Stimulated activated CD8-positive, alpha-beta memory T cell treated with anti-CD3 and anti-CD28 coated beads, Interleukin-4, amount 100 ng/mL, for 48 hours (primary cell): ENCODE measurements around the gene POU2F2.
A peak's percentile ranks its signal among the peaks of the same experiment; 100 is the strongest.
"Not testable (repeated sequence)": the region's sequence is repeated elsewhere in the genome, so short reads cannot be mapped to it uniquely, and the experiment has no call there.

Source experiments
- DNase-seq: peaks from one replicate; pipeline ENCODE4 v3.0.0-alpha.2; 2020

POU2F2 gene

DNA sequence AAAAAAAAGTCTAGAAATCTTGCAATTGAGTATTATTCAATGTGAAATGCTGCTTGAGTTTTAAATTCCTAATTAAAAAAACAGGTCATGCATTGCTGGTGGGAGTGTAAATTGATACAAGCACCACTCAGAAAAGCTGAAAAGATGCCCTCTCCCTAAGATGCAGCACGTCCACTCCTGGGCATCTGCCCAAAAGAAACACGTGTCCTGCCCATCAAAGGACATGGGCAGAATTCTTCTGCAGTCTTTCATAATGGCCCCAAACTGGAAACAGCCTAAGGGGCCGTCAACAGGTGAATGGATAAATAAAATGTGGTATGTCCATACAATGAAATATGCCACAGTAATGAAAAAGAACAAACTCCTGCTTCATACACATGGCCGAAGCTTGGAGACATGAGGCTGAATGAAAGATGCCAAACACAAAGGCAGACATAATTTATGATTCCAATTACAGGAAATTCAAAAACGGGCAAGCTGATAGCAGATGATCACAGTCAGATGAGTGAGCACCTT lies 7.8 kb downstream of the POU2F2 start:
- no peak for DNase-seq

GRCh38 chr19:42123765-42124164 lies 8.5 kb downstream of the POU2F2 start:
- DNase-seq = no peak

DNA sequence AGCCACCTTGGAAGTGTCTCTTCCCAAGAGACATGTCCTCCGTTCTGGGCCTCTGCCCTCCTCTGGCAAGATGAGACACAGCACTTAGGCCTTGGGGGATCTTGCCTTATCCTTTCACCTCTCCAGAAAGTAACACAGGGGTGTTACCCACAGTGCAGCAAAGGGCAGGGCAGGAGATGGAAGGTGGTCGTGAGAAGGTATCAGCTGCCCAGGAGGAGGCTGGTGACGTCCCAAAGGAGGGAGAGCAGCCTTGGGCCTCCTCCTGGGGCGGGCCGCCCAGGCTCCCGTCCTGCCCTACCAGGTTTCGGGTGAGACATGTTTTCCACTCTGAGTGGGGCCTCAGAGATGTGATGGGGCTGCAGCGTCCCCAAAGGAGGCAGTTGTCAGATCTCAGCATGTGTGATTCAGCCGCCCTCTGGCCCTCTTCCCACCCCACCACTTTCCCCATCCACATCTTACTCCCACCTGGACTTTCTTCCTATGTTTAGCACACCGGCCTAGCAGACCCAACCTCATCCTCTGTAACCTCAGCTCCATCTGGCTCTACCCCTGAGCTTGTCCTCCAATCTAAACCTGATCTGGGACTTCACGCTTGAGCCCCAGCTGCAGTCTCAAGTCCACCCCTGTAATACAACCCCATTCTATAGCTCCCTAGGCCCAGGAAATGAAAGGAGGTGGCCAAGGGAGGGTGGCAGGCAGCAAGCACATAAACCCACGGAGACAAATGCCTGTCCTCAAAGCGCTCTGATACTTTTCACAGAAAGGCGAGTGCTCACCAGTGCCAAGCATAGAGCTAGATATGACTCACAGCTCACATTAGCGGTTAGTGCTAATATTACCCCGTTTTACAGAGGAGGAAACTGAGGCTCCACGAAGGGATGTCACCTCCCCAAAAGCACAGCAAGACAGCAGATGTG lies 9.3 kb downstream of the POU2F2 start:
- DNase-seq = peak; percentile 85

DNA sequence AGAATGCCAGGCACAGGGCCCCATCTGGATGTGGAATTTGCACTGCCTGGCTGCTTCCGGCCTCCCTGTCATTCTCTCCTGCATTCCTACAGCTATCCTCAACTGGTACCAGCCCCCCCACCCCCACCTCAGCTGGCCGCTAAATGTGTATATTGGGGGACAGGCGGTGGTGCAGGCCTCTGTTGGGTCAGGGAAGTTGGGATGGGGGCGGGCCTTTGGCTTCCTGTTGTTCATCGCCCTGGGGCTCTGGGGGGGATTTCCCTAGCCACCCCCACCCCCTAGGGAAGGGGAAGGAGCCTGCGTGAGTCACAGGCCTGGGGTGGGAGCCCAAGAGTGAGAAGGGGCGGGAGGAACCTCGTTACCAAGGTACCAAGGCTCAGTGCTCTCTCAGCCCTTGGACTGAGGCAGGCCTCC lies 10.6 kb downstream of the POU2F2 start:
- peak; percentile 89 for DNase-seq

DNA sequence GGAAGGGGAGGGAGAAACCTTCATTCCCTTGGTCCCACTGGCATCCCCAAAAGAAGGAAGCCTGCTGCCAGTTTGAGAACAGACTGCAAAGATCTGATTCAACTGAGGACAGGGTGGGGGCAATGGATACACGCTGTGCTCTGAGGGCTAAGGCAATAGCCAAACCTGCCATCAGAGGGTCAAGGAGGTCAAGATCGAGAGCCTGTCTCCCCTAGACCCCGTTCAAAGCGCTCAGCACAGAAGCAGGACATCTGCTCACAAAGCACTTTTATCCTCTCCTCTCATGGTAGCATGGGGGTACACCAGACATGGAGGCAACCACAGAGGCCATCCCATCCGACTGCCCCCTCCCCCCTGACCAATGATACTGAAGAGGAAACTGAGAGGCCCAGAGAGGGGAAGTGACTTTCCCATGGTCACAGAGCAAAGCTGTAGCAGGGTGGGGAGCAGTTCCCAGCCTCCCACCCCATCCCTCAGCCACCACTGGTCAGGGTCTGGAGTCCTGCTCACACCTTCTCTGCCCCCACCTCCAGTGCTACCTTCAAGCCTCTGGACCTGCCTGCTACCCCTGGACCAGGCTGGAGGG lies 11.1 kb downstream of the POU2F2 start:
- DNase-seq = no peak

DNA sequence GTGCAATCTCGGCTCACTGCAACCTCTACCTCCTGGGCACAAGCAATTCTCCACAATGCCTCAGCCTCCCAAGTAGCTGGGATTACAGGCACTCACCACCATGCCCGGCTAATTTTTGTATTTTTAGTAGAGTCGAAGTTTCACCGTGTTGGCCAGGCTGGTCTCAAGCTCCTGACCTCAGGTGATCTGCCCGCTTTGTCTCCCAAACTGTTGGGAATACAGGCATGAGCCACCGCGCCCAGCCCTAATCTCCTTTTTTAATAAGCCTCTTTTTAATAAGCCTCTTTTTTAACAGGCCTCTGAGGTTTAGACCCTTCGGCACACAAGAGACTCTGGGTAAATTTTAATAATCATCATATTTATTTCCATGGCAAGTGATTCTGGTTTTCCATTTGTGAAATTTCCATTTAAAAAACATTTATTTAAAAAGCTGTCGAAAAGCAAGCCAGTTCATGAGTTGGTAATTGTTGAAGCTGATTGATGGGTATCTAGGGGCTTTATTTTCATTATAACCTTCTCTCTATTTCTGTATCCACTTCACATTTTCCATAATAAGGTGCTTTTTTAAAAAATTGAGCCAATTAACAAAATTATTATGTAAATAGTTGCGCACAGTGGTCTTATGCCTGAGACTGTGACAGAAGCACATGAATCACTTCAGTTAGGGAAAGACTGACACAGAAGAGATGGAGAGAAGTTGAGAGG lies 11.8 kb downstream of the POU2F2 start:
- no peak for DNase-seq

GRCh38 chr19:42117076-42117475 lies 15.2 kb downstream of the POU2F2 start:
- no peak for DNase-seq

DNA sequence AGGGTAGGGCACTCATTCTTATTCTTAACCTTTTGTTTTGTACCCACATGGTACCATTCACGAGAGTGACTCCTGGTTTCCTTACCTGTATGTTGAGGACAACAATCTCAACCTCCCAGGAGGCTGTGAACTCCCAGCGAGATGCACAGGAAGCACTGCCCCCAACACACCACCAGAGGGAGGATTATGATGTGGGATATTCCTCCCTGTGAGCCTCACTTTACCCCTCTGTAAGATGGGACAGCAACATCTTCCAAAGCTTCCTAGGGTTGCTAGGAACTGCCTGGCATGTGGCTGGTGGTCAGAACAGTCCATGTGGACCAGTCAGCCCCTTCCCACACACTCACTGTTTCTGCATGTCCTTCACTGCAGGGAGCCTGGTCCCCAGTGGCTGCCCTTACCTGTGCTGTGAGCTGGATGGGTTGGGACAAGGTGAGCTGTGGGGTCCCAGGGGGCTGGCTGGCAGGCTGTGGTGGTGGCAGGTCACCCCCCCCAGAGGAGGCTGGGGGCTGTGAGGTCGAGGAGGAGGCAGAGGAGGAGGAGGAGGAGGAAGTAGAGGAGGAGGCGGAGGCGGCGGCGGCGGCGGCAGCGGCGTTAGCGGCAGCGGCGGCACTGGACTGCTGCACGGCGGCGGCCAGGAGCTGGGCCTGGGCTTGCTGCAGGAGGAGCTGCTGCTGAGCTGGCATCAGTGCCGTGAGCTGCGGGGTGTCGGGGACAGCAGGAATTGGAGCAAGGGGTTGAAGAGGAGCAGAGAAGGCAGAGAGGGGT lies 15.8 kb downstream of the POU2F2 start:
- no peak for DNase-seq

GRCh38 chr19:42115705-42116104 lies 16.5 kb downstream of the POU2F2 start:
- DNase-seq = no peak

DNA sequence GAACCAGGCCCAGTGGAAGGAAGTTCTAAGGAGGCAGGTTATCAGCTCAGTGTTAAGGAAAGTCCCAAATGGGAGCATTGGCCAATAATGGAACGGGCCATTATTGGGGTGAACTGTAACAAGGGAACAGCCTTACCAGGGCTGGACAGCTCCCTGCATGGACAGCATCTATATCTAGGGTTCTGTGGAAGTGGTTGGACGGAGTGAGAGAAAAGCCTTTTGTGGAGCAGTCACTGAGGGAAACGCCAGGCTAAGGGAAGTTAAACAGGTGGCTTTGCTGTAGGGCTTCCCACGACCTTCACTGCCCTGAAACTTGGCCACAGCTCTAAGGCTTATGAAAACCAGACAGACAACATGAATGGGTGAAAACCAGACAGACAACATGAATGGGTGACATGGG lies 17.0 kb downstream of the POU2F2 start:
- DNase-seq = no peak

- no peak for DNase-seq
These were observed 17.8 kb downstream of the POU2F2 start for GRCh38 chr19:42114412-42114811.

- no peak for DNase-seq
These were observed 18.5 kb downstream of the POU2F2 start for GRCh38 chr19:42113641-42114348.

GRCh38 chr19:42111811-42112210 lies 20.4 kb downstream of the POU2F2 start:
- DNase-seq = no peak

- no peak for DNase-seq
These were observed 20.9 kb downstream of the POU2F2 start for GRCh38 chr19:42111384-42111783.

DNA sequence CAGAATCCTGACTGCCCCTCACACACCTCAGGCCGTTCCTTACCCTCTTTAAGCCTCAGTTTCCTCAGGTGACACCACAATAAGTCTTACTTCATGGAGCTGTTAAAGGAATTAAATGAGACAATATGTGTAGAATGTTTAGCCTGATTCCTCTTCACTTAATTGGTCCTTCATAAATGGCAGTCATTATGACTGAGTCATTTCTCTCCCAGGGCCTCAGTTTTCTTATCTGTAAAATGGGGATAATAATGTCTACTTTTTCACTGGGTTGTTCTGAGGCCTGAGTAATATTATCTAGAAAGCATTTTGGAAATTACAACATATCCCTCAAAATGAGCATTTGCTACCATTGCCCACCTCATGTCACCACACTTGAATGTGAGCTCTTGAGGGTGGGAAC lies 21.6 kb downstream of the POU2F2 start:
- DNase-seq = no peak

GRCh38 chr19:42109896-42110295 lies 22.4 kb downstream of the POU2F2 start:
- DNase-seq = no peak

DNA sequence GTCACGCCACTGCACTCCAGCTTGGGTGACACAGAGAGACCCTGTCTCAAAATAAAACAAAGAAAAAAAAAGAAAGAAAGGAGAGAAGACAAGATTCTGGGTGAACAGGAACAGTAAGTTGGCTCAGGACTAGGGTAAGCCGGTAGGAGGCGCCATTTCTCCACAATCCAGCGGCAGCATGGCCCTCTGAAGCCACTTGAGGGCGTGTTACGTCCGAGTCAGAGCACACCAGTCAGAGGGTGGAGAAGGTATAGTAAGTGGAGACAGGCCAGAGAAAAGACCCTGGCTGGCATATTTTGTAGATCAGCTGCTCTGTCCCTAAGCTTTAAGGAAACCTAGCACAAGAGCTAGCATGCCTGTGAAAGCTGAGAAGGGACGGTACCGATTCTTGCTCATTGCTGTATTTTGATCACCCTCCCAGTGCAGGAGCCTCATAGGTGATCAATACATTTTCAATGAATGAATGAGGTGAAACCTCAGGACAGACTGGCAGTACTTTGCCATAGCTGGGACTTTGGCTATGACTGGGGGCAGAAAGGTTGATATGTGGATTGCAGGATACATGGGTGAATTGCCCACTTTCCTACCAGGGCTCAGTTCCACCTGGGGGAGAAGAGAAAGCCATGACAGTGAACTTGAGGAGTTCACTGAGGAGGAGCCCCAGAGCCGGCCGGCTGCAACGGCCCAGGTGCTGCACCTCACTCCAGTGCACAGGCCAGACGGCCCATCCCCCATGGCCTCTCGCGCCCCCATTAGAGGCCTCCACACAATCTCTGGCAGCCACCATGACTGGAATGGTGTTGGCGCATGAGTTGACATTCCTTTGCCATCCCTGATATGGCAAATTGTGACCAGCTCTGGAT lies 23.5 kb downstream of the POU2F2 start:
- peak; percentile 93 for DNase-seq

DNA sequence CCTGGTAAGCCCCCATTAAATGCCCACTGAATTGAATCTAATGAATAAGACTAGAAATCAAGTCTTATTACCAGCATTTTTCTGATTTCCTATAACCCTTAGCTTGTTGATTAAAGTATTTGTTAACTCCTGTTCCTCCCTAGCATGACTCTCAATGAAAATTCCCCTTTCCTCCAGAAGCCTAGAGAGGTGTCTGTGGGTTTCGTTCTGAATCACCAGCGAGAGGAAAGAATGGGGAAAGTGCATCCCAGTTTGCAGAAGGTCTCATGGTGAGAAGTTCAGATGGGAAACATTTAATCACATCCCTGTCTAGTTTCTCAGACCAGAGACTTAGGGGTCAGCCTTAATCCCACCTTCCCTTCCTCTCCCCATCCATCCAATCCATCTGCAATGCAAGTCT lies 26.9 kb downstream of the POU2F2 start:
- DNase-seq = no peak

GRCh38 chr19:42102877-42103276 lies 29.4 kb downstream of the POU2F2 start:
- no peak for DNase-seq

GRCh38 chr19:42100241-42100640 lies 32.0 kb downstream of the POU2F2 start:
- DNase-seq = not testable (repeated sequence)

DNA sequence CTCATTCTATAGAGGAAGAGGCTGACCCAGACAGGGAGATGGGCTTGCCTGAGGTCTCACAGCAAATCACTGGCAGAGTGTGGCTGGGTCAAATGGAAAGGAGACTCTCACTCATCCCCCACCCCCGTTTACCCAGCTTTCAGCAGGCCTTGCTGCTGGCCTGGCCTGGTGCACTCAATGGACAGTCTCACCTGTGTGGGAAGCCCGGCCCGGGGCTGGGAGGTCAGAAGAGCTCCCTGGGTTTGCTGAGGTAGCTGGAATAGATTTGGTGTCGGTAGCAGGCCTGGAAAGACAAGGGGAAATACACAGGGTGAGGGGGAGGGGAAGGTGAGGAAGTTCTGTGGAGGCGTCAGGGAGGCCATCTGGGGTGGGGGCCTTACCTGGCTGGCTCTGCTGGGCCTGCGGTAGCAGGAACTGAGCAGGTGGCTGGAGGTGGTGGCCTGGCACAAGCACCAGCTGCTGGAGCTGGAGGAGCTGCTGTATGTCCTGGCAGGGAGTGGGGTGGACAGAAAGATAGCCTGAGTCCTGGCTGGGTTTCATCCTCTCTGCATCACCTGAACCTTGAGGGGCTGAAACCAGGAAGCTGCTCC lies 32.8 kb downstream of the POU2F2 start:
- DNase-seq = no peak
